ENCODE data around the gene RABGAP1L. TPM values are rescaled to one million over a fixed set of nuclear protein-coding genes. Genes with fewer than 3 reads are reported as not detected.
A peak's percentile ranks its signal among the peaks of the same experiment; 100 is the strongest.

The RABGAP1L gene
- total and polyA plus RNA-seq, 2 of the 4 experiments (the other 2 are of a cell fraction) = 7.9 to 26.7 TPM

DNA sequence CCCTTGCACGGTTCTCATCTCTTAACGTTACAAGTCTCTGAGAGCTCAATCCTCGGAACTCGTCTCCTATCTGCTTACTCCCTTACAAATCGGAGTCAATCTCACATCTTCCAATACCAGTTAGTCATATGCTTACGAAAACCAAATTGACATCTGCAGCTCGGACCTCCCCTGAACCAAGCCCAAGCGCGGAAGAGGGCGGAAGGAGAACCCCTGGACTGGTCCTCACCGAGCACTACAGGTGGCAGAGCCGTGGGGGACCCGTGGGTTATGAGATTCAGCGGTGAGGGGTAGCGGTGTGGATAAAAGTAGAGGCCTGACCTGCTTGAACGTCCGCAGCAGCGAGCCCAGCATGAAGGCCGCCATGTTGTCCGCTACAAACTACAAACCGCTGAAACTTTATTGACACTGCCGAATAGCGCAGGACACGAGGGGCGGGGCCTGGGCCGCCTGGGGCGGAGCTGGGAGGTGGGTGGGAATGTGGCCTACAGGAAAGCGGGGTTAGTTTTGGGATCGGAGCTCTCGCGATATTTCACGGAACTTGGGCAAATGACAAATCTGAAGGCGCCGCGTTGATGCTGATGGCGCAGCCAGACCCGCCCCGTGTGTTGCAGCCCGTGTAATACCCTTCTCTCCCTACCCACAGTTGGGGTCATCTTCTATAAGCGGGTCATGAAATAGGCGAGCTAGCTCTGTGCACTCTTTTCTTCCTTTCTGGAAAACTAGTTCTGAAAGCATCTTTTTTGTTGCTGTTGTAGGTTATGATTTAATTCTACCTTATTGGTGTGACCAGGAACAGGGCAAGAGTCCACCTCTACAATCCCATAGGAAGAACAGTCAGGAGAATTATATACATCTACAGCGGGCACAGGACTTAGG, 864.0 kb downstream of the RABGAP1L start, which contains the start of gene MRPS14:
Gene MRPS14, minus strand, starts transcription at position 383 of the 879 bp plus-strand sequence. Its CDS starts 17 bp downstream, at position 366.
- H4K20me1 ChIP-seq (ENCODE audit: insufficient read depth, low read length) = no peaks in the 10 kb centered on the region
- ATAC-seq (ENCODE audit: low read depth) (peak; percentile 100), DNase-seq (peak; percentile 99)
- H3K79me1 ChIP-seq (ENCODE audit: low read depth in 1 of 2, low read length in 2 of 2) = peaks cover 12 to 22% of the 10 kb centered on the region in 2 experiments; a peak in 3 of 4 replicates
- H3K23ac ChIP-seq (ENCODE audit: low read depth, low read length) = peak within 1 kb of the TSS; percentile 67
- 0 out of 2 replicates have a peak within 1 kb of the TSS, but pooled peaks have one; percentile 10 for H2AK5ac ChIP-seq (ENCODE audit: low read depth, low read length)
- peak within 1 kb of the TSS; percentile 98 for H4K5ac ChIP-seq (ENCODE audit: low read depth, low read length)
- peak within 1 kb of the TSS; percentile 53; the same call in 1 of the 2 replicates for H2BK120ac ChIP-seq (ENCODE audit: low read depth, low read length)
- H2BK20ac ChIP-seq (ENCODE audit: low read depth, low read length) = no peak within 1 kb of the TSS; the same call in 1 of the 2 replicates
- CTCF ChIA-PET = interaction anchor here (1.0 kb wide), 1 partner anchor 223 kb away, joined by 3 read pairs; no protein-coding TSS in a partner anchor
- peak within 1 kb of the TSS; percentile 95 for H2AFZ ChIP-seq (replicated peaks; ENCODE audit: low read length, poor library complexity)
- H2BK15ac ChIP-seq (ENCODE audit: low read depth, low read length) = no peak within 1 kb of the TSS; the same call in 2 of the 3 replicates
- intact Hi-C loops (cut with micrococcal nuclease) = no loop called here
- peak within 1 kb of the TSS; percentile 82 for H3K4ac ChIP-seq (ENCODE audit: low read depth, low read length)
- peak within 1 kb of the TSS; percentile 68 for H3K27ac ChIP-seq (ENCODE audit: insufficient read depth, low read length)
- peaks cover 1% of the 10 kb centered on the region for H3K36me3 ChIP-seq (ENCODE audit: control insufficient read depth, insufficient read depth, low read length)
- no peaks in the 10 kb centered on the region for H3K27me3 ChIP-seq (ENCODE audit: control insufficient read depth, insufficient read depth, low read length)
- peak within 1 kb of the TSS; percentile 74 for H3K4me2 ChIP-seq (ENCODE audit: low read depth, low read length)
- peak within 1 kb of the TSS; percentile 88 for H3K14ac ChIP-seq (replicated peaks; ENCODE audit: low read depth, low read length)
- peak within 1 kb of the TSS; percentile 80 for H2AK9ac ChIP-seq (replicated peaks; ENCODE audit: low read depth, low read length, poor library complexity)
- 0% methylated on average over 2 of the region's 42 CpGs; no CpG with 5 or more reads in 1 of the 2 experiments for WGBS, 2 experiments (ENCODE audit: extremely low coverage in 2 of 2, insufficient read length in 1 of 2)
- dilution Hi-C loops (cut with HindIII; ENCODE audit: low sequenced_read_pairs, unreplicated experiment) = no loop called here
- peak within 1 kb of the TSS; percentile 75 for H2BK5ac ChIP-seq (ENCODE audit: low read depth, low read length, poor library complexity, severe bottlenecking)
- H3K9me3 ChIP-seq (ENCODE audit: control insufficient read depth, insufficient read depth, low read length) = no peaks in the 10 kb centered on the region
- H3K56ac ChIP-seq (ENCODE audit: extremely low read depth, insufficient read depth, low read length) = peak within 1 kb of the TSS; percentile 80
- no TSS peak for BruUV-seq (replicated peaks)
- peak within 1 kb of the TSS; percentile 79 for H3K9ac ChIP-seq (ENCODE audit: low read depth, low read length)
- H4K91ac ChIP-seq (ENCODE audit: insufficient read depth, low read depth, low read length) = peak within 1 kb of the TSS; percentile 69; the same call in 1 of the 2 replicates
- no peaks in the 10 kb centered on the region for H3K4me1 ChIP-seq (ENCODE audit: control insufficient read depth, insufficient read depth, low read length)
- POLR2A ChIA-PET (ENCODE audit: unreplicated experiment) = interaction anchor here (0.9 to 1.0 kb wide), 2 partner anchors 8 to 23 kb away, joined by 4 to 9 read pairs; partner anchors contain the start of gene CACYBP
- H3K4me3 ChIP-seq (ENCODE audit: insufficient read depth, low read depth, low read length) = peak within 1 kb of the TSS; percentile 71
- H3K18ac ChIP-seq (ENCODE audit: low read depth, low read length) = peak within 1 kb of the TSS; percentile 17
- H3K9me1 ChIP-seq (ENCODE audit: insufficient read depth, low read length) = no peaks in the 10 kb centered on the region
- H4K8ac ChIP-seq (ENCODE audit: low read depth in 2 of 2, low read length in 2 of 2) = peak within 1 kb of the TSS; percentile 94 to 98
- in situ Hi-C loops (cut with MboI; ENCODE audit: low sequenced_read_pairs) = no loop called here
- TF ChIP-seq SMC3 (IDR thresholded peaks at IDR 0.05; ENCODE audit: low read depth, low read length) (no peak), USF2 (IDR thresholded peaks at IDR 0.05; ENCODE audit: low read depth, low read length) (peak; percentile 51), RAD21 (IDR thresholded peaks at IDR 0.05; ENCODE audit: low read length) (no peak), MXI1 (IDR thresholded peaks at IDR 0.05; ENCODE audit: borderline replicate concordance, low read depth, low read length) (peak; percentile 83; the same call in 1 of the 2 replicates), MAZ (IDR thresholded peaks at IDR 0.05; ENCODE audit: borderline replicate concordance, low read depth, low read length) (peak; percentile 93), FOS (IDR thresholded peaks at IDR 0.05; ENCODE audit: low read depth, low read length) (peak; percentile 32; the same call in 1 of the 2 replicates), CHD1 (IDR thresholded peaks at IDR 0.05; ENCODE audit: low read depth, low read length) (no peak), BHLHE40 (IDR thresholded peaks at IDR 0.05; ENCODE audit: low read depth, low read length) (no peak), MAFK (IDR thresholded peaks at IDR 0.05; ENCODE audit: low read depth, low read length) (no peak), POLR2A (IDR thresholded peaks at IDR 0.05; ENCODE audit: low read depth, low read length) (peak; percentile 76), NFE2L2 (IDR thresholded peaks at IDR 0.05; ENCODE audit: low read depth, low read length) (no peak)
- TF ChIP-seq, protein P1, sequence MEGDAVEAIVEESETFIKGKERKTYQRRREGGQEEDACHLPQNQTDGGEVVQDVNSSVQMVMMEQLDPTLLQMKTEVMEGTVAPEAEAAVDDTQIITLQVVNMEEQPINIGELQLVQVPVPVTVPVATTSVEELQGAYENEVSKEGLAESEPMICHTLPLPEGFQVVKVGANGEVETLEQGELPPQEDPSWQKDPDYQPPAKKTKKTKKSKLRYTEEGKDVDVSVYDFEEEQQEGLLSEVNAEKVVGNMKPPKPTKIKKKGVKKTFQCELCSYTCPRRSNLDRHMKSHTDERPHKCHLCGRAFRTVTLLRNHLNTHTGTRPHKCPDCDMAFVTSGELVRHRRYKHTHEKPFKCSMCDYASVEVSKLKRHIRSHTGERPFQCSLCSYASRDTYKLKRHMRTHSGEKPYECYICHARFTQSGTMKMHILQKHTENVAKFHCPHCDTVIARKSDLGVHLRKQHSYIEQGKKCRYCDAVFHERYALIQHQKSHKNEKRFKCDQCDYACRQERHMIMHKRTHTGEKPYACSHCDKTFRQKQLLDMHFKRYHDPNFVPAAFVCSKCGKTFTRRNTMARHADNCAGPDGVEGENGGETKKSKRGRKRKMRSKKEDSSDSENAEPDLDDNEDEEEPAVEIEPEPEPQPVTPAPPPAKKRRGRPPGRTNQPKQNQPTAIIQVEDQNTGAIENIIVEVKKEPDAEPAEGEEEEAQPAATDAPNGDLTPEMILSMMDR (conservative IDR thresholded peaks at IDR 0.05; ENCODE audit: low read depth, low read length) = no peak
- TF ChIP-seq, protein P2, sequence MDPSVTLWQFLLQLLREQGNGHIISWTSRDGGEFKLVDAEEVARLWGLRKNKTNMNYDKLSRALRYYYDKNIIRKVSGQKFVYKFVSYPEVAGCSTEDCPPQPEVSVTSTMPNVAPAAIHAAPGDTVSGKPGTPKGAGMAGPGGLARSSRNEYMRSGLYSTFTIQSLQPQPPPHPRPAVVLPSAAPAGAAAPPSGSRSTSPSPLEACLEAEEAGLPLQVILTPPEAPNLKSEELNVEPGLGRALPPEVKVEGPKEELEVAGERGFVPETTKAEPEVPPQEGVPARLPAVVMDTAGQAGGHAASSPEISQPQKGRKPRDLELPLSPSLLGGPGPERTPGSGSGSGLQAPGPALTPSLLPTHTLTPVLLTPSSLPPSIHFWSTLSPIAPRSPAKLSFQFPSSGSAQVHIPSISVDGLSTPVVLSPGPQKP (IDR thresholded peaks at IDR 0.05; ENCODE audit: borderline replicate concordance, low read depth, low read length) = no peak
